ENCODE results near the gene MUC5B. TPM values are rescaled to one million over a fixed set of nuclear protein-coding genes. Genes with fewer than 3 reads are reported as not detected.
"Not testable (repeated sequence)": the region's sequence is repeated elsewhere in the genome, so short reads cannot be mapped to it uniquely, and the experiment has no call there.

The MUC5B gene
- total RNA-seq, 1 donor = not detected

GRCh38 chr11:1181853-1182535 lies 40.9 kb upstream of the MUC5B start:
- no peak for DNase-seq (ENCODE audit: low read depth)
- no peak for TF ChIP-seq CTCF (IDR thresholded peaks at IDR 0.05; ENCODE audit: insufficient read depth, low read length)

GRCh38 chr11:1184139-1184538 lies 38.7 kb upstream of the MUC5B start:
- H3K4me3 ChIP-seq (ENCODE audit: low read depth, low read length); DNase-seq (ENCODE audit: low read depth): not testable (repeated sequence)

More at GRCh38 chr11:1181853-1182535, 40.9 kb upstream of the MUC5B start:
- no peak overlapping the region for H3K4me3 ChIP-seq (ENCODE audit: low read depth, low read length)

- not testable (repeated sequence) for H3K4me3 ChIP-seq (ENCODE audit: low read depth, low read length); DNase-seq (ENCODE audit: low read depth)
Observed at GRCh38 chr11:1188451-1189130, 34.3 kb upstream of the MUC5B start.

GRCh38 chr11:1189816-1190215 lies 33.0 kb upstream of the MUC5B start:
- H3K4me3 ChIP-seq (ENCODE audit: low read depth, low read length) = not testable (repeated sequence)

GRCh38 chr11:1191786-1192470 lies 30.9 kb upstream of the MUC5B start:
- H3K4me3 ChIP-seq (ENCODE audit: low read depth, low read length); DNase-seq (ENCODE audit: low read depth): not testable (repeated sequence)

More at GRCh38 chr11:1189816-1190215, 33.0 kb upstream of the MUC5B start:
- not testable (repeated sequence) for DNase-seq (ENCODE audit: low read depth)

GRCh38 chr11:1192741-1193325 lies 30.0 kb upstream of the MUC5B start:
- DNase-seq (ENCODE audit: low read depth) = no peak
- H3K4me3 ChIP-seq (ENCODE audit: low read depth, low read length) = no peak overlapping the region
- TF ChIP-seq CTCF (IDR thresholded peaks at IDR 0.05; ENCODE audit: insufficient read depth, low read length) = no peak

GRCh38 chr11:1193326-1194230 lies 29.3 kb upstream of the MUC5B start:
- TF ChIP-seq CTCF (IDR thresholded peaks at IDR 0.05; ENCODE audit: insufficient read depth, low read length) = no peak
- H3K4me3 ChIP-seq (ENCODE audit: low read depth, low read length) = no peak overlapping the region
- no peak for DNase-seq (ENCODE audit: low read depth)

GRCh38 chr11:1194231-1194976 lies 28.5 kb upstream of the MUC5B start:
- no peak for TF ChIP-seq CTCF (IDR thresholded peaks at IDR 0.05; ENCODE audit: insufficient read depth, low read length)
- no peak for DNase-seq (ENCODE audit: low read depth)

More at GRCh38 chr11:1194231-1194976, 28.5 kb upstream of the MUC5B start:
- no peak overlapping the region for H3K4me3 ChIP-seq (ENCODE audit: low read depth, low read length)

Data from fibroblast of the aortic adventitia (primary cell).